Tibial nerve (tissue), 4 donors: ENCODE measurements around the gene RNF187.

ENCODE experiments used
- CTCF ChIP-seq, 5 experiments: fragments of 200-600 bp in 3 of 5; fragments of 450-650 bp in 2 of 5; sonication (generic) in 3 of 5; IDR thresholded peaks; one replicate each; pipeline ENCODE4 v1.5.1; 2016 to 2019; ENCODE audit warnings: antibody characterized with exemption in 5 of 5, mild to moderate bottlenecking in 3 of 5, moderate library complexity in 2 of 5
- EP300 ChIP-seq, 2 donors: sonication (generic); formaldehyde crosslinking; IDR thresholded peaks; one replicate each; pipeline ENCODE4 v1.6.1; 2017; ENCODE audit warnings: antibody characterized with exemption in 2 of 2, mild to moderate bottlenecking in 1 of 2
- POLR2A ChIP-seq, 2 donors: fragments of 450-650 bp; IDR thresholded peaks; one replicate each; pipeline ENCODE4 v1.6.1; 2017; ENCODE audit warnings: antibody characterized with exemption in 2 of 2, mild to moderate bottlenecking in 2 of 2, moderate library complexity in 2 of 2

DNA sequence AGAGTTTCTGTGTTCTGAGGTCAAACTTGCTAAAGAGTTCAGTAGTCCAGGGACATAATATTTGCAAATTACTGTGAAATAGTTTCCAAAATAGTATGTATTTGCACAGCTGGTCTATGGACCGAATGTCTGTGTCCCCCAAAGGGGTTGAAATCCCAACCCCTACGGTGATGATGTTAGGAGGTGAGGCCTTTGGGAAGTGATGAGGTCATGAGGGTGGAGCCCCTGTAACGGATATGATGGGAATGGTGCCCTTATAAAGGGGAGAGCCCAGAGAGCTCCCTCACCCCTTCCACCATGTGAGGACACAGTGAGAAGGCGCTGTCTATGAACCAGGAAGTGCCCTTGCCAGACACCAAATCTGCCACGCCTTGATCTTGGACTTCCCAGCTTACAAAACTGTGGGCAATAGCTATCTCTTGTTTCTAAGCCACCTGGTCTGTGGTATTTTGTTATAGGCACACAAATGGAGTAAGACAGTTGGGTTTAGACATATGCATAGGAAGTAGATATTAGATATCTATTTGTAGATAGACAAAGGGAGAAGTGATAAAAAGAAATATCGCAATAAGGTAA is 21.7 kb downstream of the RNF187 start:
- TF ChIP-seq CTCF (IDR thresholded peaks at IDR 0.05) = no peak
- TF ChIP-seq POLR2A (IDR thresholded peaks at IDR 0.05) = no peak
- no peak for TF ChIP-seq EP300 (IDR thresholded peaks at IDR 0.05)
